ENCODE measurements around the gene TWIST1.

DNA sequence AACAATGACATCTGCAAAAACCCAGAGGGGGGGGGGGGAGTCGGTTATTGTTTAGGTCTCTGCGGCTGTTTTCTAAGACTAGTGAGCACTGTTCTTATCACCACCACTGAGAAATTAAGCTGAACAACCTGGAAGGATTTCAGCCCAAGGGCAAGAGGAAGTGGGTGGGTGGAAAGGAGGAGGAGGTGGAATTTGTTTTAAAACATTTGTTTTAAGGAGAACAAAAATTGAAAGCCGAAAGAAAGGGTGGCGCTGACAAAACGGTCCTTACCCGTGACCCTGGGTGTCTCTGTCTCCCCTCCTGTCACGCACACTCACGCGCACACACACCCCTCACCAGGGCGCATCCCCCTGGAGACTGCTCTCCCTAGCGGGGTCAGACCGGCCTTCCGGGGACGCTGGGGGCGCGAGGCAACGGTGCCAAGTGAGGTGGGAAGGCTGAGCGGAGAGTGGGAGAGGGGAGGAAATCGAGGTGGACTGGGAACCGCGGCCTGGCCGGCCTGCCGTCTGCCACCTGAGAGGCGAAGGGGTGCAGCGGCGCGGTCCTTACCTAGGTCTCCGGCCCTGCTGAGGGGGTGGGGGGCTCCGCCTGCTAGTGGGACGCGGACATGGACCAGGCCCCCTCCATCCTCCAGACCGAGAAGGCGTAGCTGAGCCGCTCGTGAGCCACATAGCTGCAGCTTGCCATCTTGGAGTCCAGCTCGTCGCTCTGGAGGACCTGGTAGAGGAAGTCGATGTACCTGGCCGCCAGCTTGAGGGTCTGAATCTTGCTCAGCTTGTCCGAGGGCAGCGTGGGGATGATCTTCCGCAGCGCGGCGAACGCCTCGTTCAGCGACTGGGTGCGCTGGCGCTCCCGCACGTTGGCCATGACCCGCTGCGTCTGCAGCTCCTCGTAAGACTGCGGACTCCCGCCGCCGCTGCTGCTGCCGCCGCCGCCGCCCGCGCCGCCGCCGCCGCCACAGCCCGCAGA is 1.0 kb downstream of the TWIST1 start:
- TF ChIP-seq CTCF (IDR thresholded peaks at IDR 0.05; ENCODE audit: low read depth, low read length) = no peak
- no peak for TF ChIP-seq POLR2A (IDR thresholded peaks at IDR 0.05; ENCODE audit: extremely low read depth, insufficient read length)
- no peak for TF ChIP-seq MYC (IDR thresholded peaks at IDR 0.05; ENCODE audit: low read depth, low read length)
